Gastrocnemius medialis (tissue), 4 donors: ENCODE results near the gene DTYMK. TPM values are rescaled to one million over a fixed set of nuclear protein-coding genes. Genes with fewer than 3 reads are reported as not detected.
"Not testable (repeated sequence)": the region's sequence is repeated elsewhere in the genome, so short reads cannot be mapped to it uniquely, and the experiment has no call there.

Source experiments
- ATAC-seq, 2 donors: fragments of 150-250 bp; one replicate each; pipeline ENCODE4 v1.9.1; 2016
- DNase-seq, 2 donors: peaks; one replicate each; pipeline ENCODE4 v3.0.0-alpha.2; 2019
- H3K27ac ChIP-seq, 4 donors: fragments of 200-600 bp; sonication (generic); 1 replicate in 1 of 4; 2 replicates in 3 of 4; pipeline ENCODE4 v1.5.1; 2016 to 2018; ENCODE audit warnings: mild to moderate bottlenecking in 2 of 4, moderate library complexity in 1 of 4
- H3K27me3 ChIP-seq, 3 donors: fragments of 200-600 bp; sonication (generic) in 2 of 3; 1 replicate in 1 of 3; 2 replicates in 2 of 3; pipeline versions ENCODE4 v1.5.1 to v1.6.0; 2016 to 2019; ENCODE audit warnings: mild to moderate bottlenecking in 1 of 3, moderate library complexity in 1 of 3
- H3K36me3 ChIP-seq, 2 donors: fragments of 200-600 bp; sonication (generic) in 1 of 2; one replicate each; pipeline ENCODE4 v1.5.1; 2017 to 2018
- H3K4me1 ChIP-seq, 2 donors: fragments of 200-600 bp; sonication (generic) in 1 of 2; one replicate each; pipeline ENCODE4 v1.5.1; 2016 to 2017; ENCODE audit warnings: mild to moderate bottlenecking in 2 of 2
- H3K4me3 ChIP-seq, 4 donors: fragments of 200-600 bp; sonication (generic) in 3 of 4; 1 replicate in 1 of 4; 2 replicates in 3 of 4; pipeline ENCODE4 v1.5.1; 2016 to 2019; ENCODE audit warnings: mild to moderate bottlenecking in 2 of 4
- H3K9me3 ChIP-seq, 3 donors: fragments of 200-600 bp; sonication (generic) in 2 of 3; 1 replicate in 1 of 3; 2 replicates in 2 of 3; pipeline ENCODE4 v1.5.1; 2016 to 2019
- CTCF ChIP-seq, 5 experiments: fragments of 450-650 bp in 3 of 5; fragments of 200-600 bp in 2 of 5; sonication (generic) in 2 of 5; IDR thresholded peaks in 4 of 5; conservative IDR thresholded peaks in 1 of 5; 1 replicate in 4 of 5; 2 replicates in 1 of 5; pipeline ENCODE4 v1.5.1; 2016 to 2019; ENCODE audit warnings: antibody characterized with exemption in 5 of 5, mild to moderate bottlenecking in 3 of 5, moderate library complexity in 3 of 5
- POLR2A ChIP-seq, 2 donors: fragments of 450-650 bp; IDR thresholded peaks; one replicate each; pipeline ENCODE4 v1.6.1; 2017; ENCODE audit warnings: antibody characterized with exemption in 2 of 2, mild to moderate bottlenecking in 2 of 2, moderate library complexity in 2 of 2
- in situ Hi-C, 4 donors: fragments of 200-750 bp; cut with MboI; loops; one replicate each; pipeline versions ENCODE4 v1.15.0 to v1.8.0; 2017; ENCODE audit warnings: low sequenced_read_pairs in 4 of 4
- intact Hi-C: fragments of 100-400 bp; cut with DNase I; formaldehyde crosslinking; loops from one replicate; pipeline ENCODE4 v1.15.1; 2023; ENCODE audit warnings: low total_unique reads
- total RNA-seq, 4 donors: library from RNA; depleted of rRNA; stranded (reverse); fragments of >200 nt; gene quantifications; one replicate each; pipeline versions ENCODE4 v1.1.0 to v1.2.3, GENCODE V29; 2016

Gene DTYMK
- total RNA-seq, 4 donors from 2014 or later, result 3.9 to 8.2 (median 5.9) TPM

DNA sequence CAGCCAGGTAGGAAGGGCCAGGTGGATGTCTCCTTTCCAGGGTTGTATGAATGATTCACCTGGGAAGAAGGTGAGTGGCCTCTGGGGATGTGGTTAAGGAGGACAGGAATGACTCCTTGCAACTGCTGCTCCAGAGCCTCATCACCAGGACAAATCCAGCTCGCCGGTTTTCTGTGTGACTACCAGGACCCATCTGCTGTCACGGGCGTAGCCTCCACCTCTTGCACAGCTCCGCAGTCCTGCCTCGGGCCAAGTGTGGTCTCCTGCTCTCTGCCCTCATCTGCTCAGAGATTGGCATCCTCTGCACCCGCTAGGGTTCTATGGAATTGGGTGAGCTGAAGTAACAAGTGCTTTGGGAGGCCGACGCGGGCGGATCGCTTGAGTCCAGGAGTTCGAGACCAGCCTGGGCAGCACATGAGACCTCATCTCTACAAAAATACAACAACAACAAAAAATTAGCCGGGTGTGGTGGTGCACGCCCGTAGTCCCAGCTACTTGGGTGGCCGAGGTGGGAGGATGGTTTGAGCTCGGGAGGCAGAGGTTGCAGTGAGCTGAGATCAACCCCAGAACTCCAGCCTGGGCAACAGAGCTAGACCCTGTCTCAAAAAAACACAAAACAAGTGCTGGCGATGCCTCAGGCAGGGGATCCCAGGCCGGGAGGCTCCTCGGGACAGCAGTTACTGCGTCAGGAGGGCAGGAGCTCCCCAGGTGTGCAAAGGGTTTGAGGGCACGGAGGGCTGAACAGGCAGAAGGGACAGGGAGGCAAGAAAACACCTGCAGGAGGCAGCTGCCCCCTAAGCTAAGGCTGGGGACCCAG, 47.0 kb upstream of the DTYMK start:
- DNase-seq (no peak), ATAC-seq (no peak)
- Histone ChIP-seq H3K9me3 (no peaks in the 10 kb centered on the region), H3K4me1 (peaks cover 17 to 19% of the 10 kb centered on the region in 2 donors), H3K27me3 (no peaks in the 10 kb centered on the region), H3K4me3 (peak overlapping the region; percentile 73 to 96 (median 78)), H3K27ac (peak overlapping the region; percentile 77 to 93 (median 82)), H3K36me3 (no peaks in the 10 kb centered on the region)
- intact Hi-C loops, result loop anchor here (1.0 to 10.0 kb wide), 6 partner anchors 31 to 881 kb away; partner anchors contain the start of genes DTYMK, ING5 and SNED1
- TF ChIP-seq POLR2A (IDR thresholded peaks at IDR 0.05) (no peak), CTCF (IDR thresholded peaks at IDR 0.05 in 4 of 5, conservative IDR thresholded peaks at IDR 0.05 in 1 of 5) (no peak)
- in situ Hi-C loops, result no loop called here

DNA sequence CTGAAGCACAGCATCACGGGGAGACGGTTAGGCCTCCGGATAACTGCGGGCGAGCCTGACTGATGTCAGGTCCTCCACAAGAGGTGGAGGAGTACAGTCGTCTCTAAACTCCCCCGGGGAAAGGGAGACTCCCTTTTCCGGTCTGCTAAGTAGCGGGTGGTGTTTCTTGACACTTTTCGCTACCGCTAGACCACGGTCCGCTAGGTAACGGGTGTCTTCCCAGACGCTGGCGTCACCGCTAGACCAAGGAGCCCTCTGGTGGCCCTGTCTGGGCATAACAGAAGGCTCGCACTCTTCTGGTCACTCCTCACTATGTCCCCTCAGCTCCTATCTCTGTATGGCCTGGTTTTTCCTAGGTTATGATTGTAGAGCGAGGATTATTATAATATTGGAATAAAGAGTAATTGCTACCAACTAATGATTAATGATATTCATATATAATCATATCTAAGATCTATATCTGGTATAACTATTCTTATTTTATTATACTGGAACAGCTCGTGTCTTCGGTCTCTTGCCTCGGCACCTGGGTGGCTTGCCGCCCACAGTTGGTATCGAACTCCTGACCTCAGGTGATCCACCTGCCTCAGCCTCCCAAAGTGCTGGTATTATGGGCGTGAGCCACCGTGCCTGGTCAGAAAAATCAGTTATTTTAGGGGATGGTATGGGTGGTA, 46.0 kb upstream of the DTYMK start:
- ATAC-seq, result not testable (repeated sequence)
- intact Hi-C loops, result loop anchor here (1.0 to 10.0 kb wide), 4 partner anchors 67 to 880 kb away; partner anchors contain the start of gene SNED1

DNA sequence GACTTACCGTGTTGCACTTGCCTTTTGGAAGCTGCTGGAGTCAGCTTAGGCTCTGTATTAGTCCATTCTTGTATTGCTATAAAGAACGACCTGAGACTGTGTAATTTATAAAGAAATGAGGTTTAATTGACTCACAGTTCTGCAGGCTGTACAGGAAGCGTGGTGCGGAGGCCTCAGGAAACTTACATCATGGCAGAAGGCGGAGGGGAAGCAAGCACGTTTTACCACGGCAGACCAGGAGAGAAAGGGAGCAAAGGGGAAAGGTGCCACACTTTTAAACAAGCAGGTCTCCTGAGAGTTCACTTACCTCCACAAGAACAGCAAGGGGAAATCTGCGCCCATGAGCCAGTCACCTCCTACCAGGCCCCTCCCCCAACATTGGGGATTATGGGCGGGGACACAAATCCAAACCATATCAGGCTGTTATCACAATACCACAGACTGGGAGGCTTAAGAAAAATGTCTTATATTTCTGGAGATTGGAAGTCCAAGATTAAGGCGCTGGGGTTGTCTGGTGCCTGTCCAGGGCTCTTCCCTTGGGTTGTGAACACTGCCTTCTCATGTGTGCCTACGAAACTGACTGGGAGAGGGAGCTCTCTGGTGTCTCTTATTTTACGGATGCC, 44.2 kb upstream of the DTYMK start:
- in situ Hi-C loops, result no loop called here
- ATAC-seq, result no peak

More for the DNA sequence above, 46.0 kb upstream of the DTYMK start:
- H3K27ac ChIP-seq, H3K36me3 ChIP-seq, in situ Hi-C loops, H3K27me3 ChIP-seq, H3K9me3 ChIP-seq: not testable (repeated sequence)
- peak; percentile 39 to 67 (median 61) for TF ChIP-seq CTCF (IDR thresholded peaks at IDR 0.05 in 4 of 5, conservative IDR thresholded peaks at IDR 0.05 in 1 of 5)
- H3K4me3 ChIP-seq, result peak overlapping the region in 2 of 4 donors; percentile 34 to 41
- peaks cover 23 to 28% of the 10 kb centered on the region in 2 donors for H3K4me1 ChIP-seq
- peak in 1 of 2 donors; percentile 69 for DNase-seq

More for the DNA sequence above, 44.2 kb upstream of the DTYMK start:
- DNase-seq, result no peak
- Histone ChIP-seq H3K9me3 (no peaks in the 10 kb centered on the region), H3K27me3 (no peaks in the 10 kb centered on the region), H3K4me3 (no peak overlapping the region), H3K4me1 (peaks cover 21 to 25% of the 10 kb centered on the region in 2 donors), H3K36me3 (no peaks in the 10 kb centered on the region), H3K27ac (no peak overlapping the region)
- no peak for TF ChIP-seq CTCF (IDR thresholded peaks at IDR 0.05 in 4 of 5, conservative IDR thresholded peaks at IDR 0.05 in 1 of 5)
- no peak for TF ChIP-seq POLR2A (IDR thresholded peaks at IDR 0.05)
- intact Hi-C loops, result loop anchor here (5.0 to 10.0 kb wide), 3 partner anchors 118 to 878 kb away; partner anchors contain the start of gene SNED1
